Measurements from ENCODE around the gene PHYKPL.

Gene PHYKPL

DNA sequence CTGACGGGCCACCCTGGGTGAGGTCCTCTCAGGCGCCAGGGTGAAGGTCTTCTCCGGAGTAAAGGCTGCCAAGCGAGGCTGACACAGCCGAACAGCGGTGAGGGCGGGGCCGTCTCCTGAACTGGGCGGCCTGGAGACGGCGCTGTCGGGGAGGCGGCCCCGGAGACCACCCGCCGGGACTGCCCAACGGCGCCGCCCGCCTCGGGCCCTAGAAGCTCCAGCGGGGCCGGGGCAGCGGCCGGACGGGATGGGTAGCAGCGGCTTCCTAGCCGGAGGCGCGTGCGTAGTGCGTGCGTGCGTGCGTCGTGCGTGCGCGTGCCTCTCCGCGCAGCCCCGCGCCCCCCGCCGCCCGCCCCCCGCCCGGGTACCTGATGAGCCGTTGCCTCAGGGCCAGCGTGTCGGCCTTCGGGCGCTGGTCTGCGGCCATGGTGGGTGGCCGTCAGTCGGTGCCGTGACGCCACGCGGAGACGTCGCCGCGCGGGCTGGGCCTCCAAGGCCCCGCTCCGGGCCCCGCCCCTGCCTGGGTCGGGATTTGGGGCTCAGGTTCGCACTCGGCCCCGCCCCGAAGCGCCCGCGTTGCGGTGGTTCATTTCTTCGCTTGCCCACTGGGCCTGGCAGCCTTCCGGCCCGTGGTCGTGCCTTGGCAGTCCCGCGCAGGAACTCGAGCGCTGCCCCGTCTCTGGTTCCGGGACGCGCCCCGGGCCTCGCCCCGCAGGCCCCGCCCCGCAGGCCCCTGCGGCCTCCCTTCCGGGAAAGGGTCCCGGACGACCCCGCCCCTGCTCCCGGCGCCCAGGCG is at the start of gene PHYKPL:
Gene PHYKPL (minus strand): TSS at position 679 of the 796 bp plus-strand sequence. CDS start 252 bp downstream, at position 427.
- peak; percentile 67 for DNase-seq

DNA sequence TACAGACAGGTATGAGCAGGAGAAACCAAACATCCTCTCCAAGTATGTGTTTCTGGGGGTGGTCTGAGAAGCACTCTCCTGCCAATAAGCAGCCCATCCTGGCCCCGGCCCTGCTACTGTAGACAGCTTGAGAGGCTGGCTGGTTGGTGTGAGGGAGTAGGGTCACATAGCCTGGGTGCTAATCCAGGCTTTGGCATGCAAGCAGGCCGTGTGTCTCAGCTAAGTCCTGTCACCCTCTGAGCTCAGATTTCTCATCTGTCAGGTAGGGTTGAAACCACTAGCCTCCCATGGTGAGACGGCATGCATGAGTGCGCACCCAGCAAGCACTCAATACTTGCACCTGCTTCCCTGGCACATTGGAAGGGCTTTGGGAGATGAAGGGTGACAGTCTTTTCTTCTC is 49.8 kb upstream of the PHYKPL start:
- DNase-seq: no peak

DNA sequence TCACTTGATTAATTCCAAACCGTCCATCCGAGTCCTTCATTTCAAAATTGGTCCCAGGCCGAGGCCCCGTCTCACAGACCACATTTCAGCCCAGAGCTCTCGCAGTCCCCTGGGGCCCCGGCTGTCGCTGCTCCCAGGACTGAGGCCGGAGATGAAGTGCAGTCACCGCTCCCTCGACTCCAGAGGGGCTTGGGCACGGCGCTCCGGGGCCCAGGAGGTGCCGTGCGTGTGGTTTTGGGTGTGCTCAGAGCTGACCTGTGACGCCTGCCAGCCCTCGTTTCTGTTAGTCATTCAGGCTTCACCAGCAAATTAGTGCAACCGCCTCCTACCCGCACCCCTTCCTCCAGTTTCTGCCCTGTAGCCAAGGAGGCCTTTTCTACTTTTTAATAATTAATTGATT is 48.7 kb upstream of the PHYKPL start:
- DNase-seq: no peak

DNA sequence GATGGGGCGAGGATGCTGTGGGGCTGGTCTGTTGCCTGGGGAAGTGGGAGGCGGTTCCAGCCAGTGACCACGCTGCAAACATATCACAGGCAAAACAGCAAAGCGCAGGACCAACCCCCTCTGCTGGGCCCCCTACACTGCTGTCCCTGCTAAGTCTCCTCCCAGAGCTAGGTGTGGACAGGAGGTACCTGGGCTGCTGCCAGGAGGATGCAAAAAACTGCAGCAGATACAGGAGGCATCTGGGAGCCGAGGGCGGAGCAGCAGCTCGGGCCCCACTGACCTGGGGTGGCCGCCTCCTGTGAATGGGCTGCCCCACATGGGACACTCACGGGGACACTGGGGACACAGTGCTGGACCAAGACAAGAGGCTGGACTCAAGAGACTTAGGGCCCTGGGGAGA is 48.0 kb upstream of the PHYKPL start:
- no peak for DNase-seq

DNA sequence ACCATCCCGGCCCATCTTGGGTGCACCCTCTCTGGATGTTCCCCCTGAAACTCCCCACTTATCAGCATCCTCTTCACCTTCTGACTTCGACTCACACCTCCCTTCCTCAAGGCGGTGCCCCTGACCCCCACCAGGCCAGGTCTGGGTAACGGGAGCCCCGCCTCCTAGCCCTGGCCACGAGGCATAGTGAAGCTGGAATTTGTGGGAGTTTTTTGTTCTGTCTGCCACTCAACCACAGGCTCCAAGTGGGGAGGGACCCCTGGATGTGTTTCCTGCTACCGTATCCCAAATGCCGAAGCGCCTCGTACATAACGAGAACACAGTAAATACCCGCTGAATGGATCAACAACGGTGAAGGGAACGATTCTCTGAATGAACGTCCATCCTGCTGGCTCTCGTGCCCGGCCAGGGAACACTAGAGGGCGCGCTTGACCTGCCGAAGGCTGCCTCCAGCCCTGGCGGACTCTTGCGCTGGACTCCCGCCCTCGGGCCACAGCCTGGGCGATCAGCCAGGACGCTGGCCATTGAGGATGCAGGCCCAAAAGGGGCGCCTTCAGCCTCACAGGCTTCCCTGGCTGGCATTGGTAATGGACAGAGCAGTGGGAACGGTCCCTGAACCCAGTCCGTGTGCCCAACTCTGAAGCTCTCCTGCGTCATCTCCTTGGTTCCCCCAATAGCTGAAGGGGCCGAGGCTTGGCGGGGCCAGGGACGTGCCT is 47.3 kb upstream of the PHYKPL start:
- DNase-seq: peak; percentile 77

DNA sequence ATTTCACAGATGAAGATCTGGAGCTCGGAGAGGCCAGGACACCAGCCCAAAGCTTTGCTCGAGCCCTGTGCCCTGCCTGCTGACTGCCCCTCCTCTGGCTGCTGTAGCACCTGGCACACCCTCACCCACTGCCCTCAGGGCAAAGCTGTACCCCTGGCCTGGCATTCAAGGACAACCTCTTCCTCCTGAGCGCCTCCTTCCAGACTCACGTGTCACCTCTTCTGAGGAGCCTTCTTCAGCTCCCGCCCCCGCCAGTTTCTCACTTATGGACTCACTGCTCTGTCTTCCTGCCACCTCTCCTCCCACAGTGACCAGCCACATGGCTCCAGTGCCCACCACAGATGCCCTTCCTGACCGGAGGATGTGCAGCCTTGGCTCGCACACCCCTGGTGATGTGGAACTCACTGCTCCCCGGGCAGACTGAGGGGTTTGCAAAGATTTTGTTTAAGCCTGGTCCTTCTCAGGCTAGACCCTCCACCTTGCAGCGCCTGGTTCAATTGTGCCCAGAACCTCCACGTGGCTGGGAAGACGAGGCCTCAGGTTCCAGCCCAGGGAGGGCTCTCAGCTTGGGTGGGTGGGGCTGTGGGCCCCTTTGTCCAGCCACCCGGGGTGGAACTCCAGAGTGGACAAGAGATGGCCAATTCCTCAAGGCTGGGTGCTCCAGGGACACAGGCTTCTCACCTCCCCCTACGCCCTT is 46.6 kb upstream of the PHYKPL start:
- DNase-seq: no peak

DNA sequence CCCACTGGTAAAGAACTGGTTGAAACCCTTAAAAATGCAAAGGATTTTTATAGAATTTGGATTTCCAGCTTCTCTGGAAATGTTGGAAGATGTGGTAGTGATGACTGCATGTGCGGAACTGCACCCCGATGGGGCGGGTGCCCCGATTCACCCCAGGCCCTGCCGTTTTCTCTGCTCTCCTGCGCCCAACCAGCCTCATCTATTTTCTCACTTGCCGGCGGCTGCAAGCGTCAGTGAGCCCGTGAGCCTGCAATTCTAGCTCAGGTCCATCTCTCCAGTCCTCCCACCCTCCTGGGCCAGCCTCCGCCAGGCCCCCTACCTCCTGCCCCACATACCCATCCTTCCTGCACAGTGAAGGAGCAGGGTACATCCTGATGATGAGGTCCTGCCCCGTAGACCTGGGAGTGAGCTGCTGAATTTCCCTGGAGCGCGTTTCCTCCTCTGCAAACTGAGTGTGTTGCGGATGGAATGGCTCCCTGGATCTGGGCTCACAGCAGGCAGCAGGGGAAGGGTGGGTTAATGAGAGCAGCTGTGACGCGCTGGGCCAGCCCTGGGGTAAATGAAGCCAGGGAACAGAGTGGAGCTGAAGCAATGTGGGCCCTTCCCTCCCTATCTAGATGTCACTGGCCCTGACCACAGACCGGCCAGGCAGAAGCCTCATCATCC is 45.9 kb upstream of the PHYKPL start:
- DNase-seq: no peak

DNA sequence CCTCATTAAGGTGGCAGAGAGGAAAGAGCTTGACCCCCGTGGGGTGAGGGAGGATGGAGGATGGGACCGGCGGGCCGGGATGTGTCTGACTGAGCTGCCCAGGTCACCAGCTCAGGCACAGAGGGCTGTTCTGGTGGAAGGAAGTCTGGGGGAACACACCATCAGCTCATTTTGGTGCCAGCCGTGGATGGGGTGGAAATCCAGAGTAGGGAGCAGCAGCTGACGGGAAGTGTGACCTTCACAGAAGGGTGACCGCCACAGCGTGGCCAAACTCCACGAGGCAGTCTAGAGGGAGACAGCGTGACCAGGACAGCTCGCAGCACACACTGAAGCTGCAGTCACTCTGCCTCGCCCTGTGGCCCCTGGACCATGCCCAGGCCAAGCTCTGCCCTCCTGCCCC is 45.3 kb upstream of the PHYKPL start:
- no peak for DNase-seq

DNA sequence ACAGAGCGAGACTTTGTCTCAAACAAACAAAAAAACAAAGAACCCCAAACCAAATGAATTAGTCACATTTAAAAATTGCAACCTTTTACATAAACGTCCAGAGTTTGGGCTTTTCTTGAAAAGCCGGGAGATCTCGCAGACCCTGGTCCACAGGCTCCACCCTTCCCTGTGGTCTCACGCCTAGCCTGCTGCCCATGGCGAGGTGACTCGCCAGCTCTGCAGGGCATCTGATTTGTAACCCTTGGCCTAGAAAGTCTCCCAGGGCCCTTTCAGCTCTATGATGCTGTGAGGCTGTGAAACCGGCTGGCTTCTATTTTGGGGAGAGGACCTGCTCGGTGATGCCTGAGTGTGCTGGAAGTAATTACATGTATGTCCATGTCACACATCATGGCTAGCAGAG is 44.7 kb upstream of the PHYKPL start:
- DNase-seq: no peak

DNA sequence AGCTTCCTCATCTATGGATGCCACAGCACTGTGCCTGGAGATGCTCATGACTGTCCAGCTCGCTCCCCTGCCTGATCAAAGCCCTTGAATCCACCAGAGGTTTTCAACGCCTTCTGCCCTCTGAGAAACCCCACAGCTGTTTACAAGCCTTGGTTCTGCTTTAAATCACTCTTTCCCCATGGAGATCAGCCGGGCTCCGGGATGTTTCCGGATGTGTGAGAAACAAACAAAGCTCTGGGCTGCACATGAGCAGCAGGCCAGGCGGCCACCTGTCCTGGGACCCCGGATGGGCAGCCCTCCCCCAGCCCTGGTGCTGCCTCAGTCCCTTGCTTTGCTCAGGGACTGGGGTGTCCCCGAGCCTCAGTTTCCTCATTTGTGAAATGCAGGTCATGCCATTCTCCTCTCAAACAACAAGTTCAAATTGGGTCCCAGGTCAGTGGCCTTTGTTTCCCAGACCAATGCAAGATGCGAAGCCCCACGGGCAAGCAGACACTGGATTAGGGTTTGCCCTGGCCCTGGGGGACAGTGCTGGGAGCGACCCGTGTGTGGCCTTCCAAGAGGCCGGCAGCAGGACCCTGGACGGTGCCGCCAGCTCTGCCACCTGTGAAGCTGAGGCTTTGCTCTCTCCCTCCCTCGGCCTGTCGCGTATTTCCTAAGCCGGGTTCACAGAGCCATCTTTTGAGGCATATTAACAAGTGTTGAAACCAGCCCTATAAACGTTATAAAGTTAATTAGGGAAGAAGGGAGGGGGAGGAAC is 42.4 kb upstream of the PHYKPL start:
- DNase-seq: no peak

DNA sequence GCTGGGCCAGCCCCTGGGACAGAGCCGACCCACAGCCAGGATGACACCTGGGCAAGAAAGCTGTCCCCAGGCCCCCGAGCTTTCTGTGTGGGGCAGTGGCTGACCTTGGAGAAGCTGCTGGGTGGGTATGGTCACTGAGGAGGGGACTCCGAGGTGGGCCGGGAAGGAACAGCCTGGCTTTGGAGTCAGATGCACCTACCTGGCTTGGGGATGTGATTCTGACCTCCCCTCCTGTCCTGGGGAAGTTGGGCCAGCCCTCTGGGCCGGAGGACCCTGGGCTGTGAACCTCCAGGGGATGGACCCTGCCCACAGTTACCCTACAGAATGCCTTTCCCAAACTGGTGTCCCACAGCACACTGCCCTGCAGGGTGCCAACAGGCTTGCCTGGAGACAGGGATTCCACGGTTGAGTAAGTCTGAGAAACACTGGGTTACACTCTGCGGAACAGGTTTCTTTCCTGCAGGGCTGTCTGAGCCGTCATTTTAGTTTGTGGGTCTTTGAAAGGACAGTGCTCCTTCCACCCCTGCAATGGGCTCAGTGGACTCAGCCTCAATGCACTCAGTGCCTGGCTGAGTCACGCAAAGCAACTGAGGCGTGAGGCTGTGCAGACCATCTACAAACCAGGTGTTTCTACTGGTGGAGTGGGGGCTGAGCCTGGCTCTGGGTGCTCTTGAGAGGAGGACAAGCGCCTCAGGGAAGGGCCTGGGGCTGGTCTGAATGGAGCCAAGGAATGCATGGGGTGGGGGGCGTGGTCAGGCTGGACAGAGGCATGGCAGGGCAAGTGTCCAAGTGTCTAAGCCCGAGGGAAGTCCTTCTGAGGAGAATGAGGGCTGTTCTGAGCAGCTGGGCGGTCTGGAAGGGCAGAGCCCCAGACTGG is 41.3 kb upstream of the PHYKPL start:
- no peak for DNase-seq

DNA sequence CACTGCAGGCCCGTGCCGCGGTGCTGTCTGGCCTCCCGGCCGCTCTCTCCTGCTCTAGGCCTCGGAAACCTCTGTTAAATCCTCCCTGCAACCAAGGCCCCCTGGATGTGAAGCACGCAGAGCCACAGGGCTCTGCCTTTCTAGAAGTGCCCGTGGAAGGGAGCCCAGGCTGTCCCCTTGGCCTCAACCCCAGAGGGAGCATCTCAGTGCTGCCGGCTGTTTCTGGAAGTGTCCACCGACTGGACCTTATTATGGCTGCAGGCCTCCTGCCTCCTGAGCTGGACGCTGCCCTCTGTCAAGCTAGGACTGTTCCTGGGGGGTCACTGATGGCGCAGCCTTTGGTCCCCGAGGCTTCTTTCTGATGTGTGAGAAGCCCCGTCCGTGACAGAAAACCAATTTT is 40.4 kb upstream of the PHYKPL start:
- DNase-seq: no peak

DNA sequence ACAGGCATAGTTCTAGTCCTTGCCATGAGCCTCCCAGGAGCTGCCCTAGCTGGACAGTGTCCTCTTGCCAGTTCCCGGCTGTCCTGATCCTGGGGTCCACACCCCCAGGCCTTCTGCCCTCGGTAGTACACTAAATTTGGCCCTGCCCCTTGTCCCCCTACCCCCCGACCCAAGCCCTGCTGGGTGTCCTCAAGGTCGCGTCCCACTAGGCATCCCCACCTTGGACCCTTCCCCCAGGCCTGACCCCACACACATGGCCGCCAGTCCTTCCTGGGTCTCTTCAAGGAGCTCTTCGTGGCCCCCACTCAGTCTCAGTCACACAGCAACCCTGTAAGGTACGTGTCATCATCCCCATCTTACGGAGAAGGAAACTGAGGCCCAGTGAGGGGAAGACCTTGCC is 40.0 kb upstream of the PHYKPL start:
- no peak for DNase-seq

DNA sequence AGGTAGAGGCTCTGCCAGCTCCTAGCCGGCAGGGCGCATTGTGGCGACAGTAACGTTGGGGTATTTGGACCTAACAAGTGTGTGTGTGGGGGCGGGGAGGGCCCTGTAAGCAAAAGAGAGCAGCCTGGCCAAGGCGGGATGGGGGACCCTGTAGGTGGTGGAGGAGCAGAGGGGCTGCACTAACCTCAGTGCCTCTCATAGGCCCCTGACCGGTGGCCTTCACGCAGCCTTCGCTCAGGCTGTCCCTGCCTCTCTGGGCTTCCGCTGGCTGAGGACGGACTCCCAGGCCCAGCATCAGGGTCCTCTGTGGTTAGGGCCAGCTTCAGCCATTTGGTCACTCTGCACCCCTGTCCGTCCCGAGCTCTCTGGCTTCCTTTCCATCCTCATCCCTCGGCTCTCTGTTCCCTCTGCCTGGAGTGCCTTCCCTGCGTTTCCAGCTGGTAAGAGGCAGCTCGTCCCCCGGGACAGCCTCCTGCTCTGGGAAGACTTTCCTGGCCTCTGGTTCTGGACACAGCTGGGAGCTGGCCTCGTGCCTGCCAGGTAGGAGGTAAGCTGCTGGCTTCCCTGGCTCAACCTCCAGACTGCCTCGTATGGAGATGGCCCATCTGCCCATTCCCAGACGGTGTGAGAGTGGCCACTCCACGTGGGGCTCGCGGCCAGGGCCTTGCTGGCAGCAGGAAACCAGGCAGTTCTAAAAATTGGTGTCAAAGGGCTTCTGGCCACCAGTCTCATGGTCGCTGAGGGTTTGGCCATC is 39.3 kb upstream of the PHYKPL start:
- no peak for DNase-seq

DNA sequence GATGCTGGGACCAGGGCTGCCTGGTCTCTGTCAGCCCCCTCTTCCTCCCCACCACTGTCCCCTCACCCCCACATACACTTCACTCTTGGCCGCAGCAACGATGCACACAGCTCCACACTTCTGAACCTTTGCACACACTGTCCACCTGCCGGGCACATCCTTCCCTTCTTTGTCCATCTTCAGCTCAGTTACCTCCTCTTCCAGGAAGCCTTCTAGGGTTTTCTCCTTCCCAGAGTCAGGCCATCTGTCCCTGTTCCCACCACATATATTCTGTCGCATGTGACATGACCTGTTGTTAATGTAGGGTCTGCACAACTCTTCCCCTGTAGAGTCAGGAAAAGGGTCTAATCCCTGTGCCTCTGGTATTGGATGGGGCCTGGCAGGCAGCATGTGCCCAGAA is 38.6 kb upstream of the PHYKPL start:
- DNase-seq: no peak

DNA sequence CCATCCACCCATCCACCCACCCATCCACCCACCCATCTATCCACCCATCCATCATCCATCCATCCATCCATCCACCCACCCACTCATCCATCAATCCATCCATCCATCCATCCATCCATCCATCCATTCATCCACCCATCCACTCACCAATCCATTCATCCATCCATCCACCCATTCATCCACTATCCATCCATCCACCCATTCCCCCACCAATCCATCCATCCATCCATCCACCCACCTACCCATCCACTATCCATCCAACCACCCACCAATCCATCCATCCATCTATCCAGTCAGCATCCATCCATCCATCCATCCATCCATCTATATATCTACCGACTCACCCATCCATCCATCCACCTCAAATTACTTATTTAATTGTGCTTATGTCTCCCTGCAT is 36.9 kb upstream of the PHYKPL start:
- DNase-seq: no peak

DNA sequence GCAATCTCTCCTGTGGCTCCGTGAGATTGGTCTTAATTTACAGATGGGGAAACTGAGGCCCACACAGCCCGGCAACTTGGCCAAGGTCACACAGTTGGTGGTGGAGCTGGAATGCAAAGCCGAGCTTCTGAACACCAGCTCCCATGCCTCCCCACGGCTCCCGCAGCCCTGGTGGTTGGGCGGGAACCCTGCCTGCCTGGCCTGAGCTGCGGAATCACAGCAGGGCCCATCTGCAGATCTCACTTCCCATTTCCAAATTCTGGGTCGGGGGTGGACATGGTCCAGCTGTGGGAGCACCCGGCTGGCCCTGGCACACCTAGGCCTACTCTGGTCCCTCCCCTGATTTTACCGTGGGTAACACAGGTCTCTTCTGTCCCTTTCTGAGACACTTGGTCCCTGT is 35.3 kb upstream of the PHYKPL start:
- DNase-seq: no peak

DNA sequence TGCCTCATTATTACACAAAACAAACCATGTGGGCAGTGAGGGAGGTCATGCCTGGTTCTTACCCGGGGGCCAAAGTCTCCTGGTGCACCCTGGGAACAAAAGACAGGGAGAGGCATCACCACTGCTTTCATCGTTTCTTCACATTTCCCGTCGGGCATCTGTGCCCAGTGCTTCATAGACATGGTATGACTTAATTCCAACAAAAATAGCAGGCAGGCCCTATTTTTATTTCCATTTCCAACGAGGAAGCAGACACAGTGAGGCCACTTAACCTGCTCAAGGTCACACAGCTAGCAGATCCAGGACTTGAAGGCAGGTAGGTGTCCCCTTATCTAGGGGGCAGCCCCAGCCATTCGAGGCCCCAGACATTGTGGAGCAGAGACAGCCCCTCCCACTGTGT is 34.6 kb upstream of the PHYKPL start:
- DNase-seq: no peak

DNA sequence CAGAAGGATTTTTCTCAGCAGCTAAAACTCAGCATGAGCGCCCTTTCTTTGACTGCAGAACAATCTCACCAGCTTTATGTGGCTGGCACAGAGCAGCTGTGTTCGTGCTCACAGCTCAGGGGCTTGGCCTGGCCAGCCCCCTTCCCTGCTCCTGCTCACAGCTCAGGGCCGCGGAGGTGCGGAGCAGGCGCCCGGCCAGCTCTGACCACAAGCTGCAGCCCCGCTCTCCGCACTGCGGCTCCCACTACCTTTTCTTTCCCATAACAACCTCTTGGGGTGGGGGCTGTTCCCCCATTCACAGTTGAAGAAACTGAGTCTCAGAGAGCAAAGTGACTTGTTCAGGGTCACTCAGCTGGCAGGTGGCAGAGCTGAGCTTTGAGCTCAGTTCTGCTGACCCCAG is 34.0 kb upstream of the PHYKPL start:
- DNase-seq: no peak

DNA sequence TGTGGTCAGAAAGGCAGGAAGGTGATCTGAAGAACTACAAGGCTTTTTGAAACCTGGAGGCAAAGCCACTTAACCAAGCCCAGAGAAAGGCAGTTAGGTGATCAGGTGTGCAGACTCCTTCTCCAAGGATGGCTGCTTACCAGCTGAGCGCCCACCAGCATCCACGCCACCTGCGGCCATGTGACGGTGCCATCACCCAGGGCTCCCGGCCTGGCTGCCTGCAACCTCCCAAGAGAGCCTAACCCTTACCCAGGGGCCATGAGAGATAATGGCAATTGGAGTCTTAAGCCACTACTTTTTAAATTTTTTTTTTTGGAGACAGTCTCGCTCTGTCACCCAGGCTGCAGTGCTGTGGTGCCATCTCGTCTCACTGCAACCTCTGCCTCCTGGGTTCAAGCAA is 33.1 kb upstream of the PHYKPL start:
- DNase-seq: no peak

DNA sequence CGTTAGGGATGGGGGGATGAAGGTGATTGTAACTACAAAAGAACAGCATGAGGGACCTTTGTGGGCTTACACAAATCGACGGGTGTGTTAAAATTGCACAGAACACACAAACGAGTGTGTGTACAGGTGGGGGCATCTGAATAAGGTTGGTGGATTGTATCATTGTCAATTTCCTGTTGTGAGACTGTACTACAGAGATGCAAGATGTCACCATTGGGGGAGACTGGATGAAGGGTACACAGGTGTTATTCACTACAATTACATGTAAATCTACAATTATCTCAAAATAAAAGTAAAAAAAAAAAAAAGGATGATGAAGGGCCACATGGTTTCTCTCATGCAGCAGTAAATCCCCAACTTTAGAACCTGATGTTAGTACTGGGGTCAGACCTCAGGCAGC is 31.4 kb upstream of the PHYKPL start:
- DNase-seq: no peak

All from inflammatory macrophage treated with lipopolysaccharide for 4 hours (primary cell).